Neural progenitor cell (in vitro differentiated cells): ENCODE measurements around the gene KDM6B.

Experiments used
- CTCF ChIP-seq: fragments of 200-600 bp; sonication (generic); IDR thresholded peaks from 2 replicates; pipeline ENCODE4 v1.5.1; 2017; ENCODE audit warnings: antibody characterized with exemption, mild to moderate bottlenecking
- EZH2 ChIP-seq: fragments of 200-600 bp; sonication (generic); IDR thresholded peaks from 2 replicates; pipeline ENCODE4 v1.6.1; 2017; ENCODE audit warnings: antibody characterized with exemption, mild to moderate bottlenecking, moderate library complexity

GRCh38 chr17:7798839-7799238, 35.2 kb upstream of the KDM6B start:
- TF ChIP-seq CTCF, result no peak
- TF ChIP-seq EZH2, result no peak
